Calu3 (cell line): Measurements from ENCODE around the gene RPL3. TPM values are rescaled to one million over a fixed set of nuclear protein-coding genes. Genes with fewer than 3 reads are reported as not detected.
A peak's percentile ranks its signal among the peaks of the same experiment; 100 is the strongest.

Source experiments
- BruUV-seq: library from RNA; stranded (reverse); fragments of 400-500 nt; replicated peaks from 2 replicates; lab custom pipeline; 2021; lab: Mats Ljungman, UMichigan
- CTCF ChIA-PET: fragments of 300-600 bp; sonication (Branson Sonifier 250); formaldehyde crosslinking; loops from one replicate; lab custom pipeline; 2022; ENCODE audit warnings: antibody characterized with exemption; lab: Charles Lee
- DNase-seq: peaks from one replicate; pipeline ENCODE4 v3.0.0; 2022
- H3K27ac Mint-ChIP-seq: one replicate; pipeline ENCODE4 v1.8.0; 2022; ENCODE audit warnings: mixed read lengths; ENCODE audit not compliant: unreplicated experiment
- H3K27me3 Mint-ChIP-seq: one replicate; pipeline ENCODE4 v1.8.0; 2022; ENCODE audit warnings: mixed read lengths; ENCODE audit not compliant: unreplicated experiment
- H3K36me3 Mint-ChIP-seq: one replicate; pipeline ENCODE4 v1.8.0; 2022; ENCODE audit warnings: mild to moderate bottlenecking, moderate library complexity, mixed read lengths; ENCODE audit not compliant: insufficient read depth, unreplicated experiment
- H3K4me1 Mint-ChIP-seq: one replicate; pipeline ENCODE4 v1.8.0; 2022; ENCODE audit warnings: mild to moderate bottlenecking, low read depth, mixed read lengths; ENCODE audit not compliant: unreplicated experiment
- H3K4me3 Mint-ChIP-seq: one replicate; pipeline ENCODE4 v1.8.0; 2022; ENCODE audit warnings: mild to moderate bottlenecking, low read depth, moderate library complexity, mixed read lengths; ENCODE audit not compliant: unreplicated experiment
- H3K9me3 Mint-ChIP-seq: one replicate; pipeline ENCODE4 v1.8.0; 2022; ENCODE audit warnings: low read depth, mixed read lengths; ENCODE audit not compliant: unreplicated experiment
- CTCF ChIP-seq: fragments of 200-600 bp; IDR thresholded peaks from one replicate; pipeline ENCODE4 v1.8.0; 2022; ENCODE audit warnings: antibody characterized with exemption; ENCODE audit not compliant: unreplicated experiment
- intact Hi-C: fragments of 100-400 bp; cut with micrococcal nuclease; formaldehyde crosslinking; loops from one replicate; pipeline ENCODE4 v1.10.0; 2022; ENCODE audit not compliant: unreplicated experiment
- total RNA-seq: library from RNA; stranded (reverse); gene quantifications from 2 replicates; pipeline ENCODE4 v1.2.3, GENCODE V29; 2022

The RPL3 gene
- total RNA-seq, 1 experiment from 2014 or later = 1,058 TPM

GRCh38 chr22:39302431-39302960, 16.9 kb downstream of the RPL3 start:
- CTCF ChIA-PET = interaction anchor here (0.6 kb wide), 1 partner anchor 96 kb away, joined by 6 read pairs; no protein-coding TSS in a partner anchor
- no TSS peak for BruUV-seq
- H3K4me1 Mint-ChIP-seq = peaks cover 48% of the 10 kb centered on the region
- H3K4me3 Mint-ChIP-seq = no peak overlapping the region
- TF ChIP-seq CTCF = no peak
- H3K36me3 Mint-ChIP-seq = peaks cover 11% of the 10 kb centered on the region
- H3K9me3 Mint-ChIP-seq = no peaks in the 10 kb centered on the region
- H3K27ac Mint-ChIP-seq = no peak overlapping the region
- no peak for DNase-seq
- H3K27me3 Mint-ChIP-seq = no peaks in the 10 kb centered on the region
- intact Hi-C loops = no loop called here

- BruUV-seq = no TSS peak
- no peak overlapping the region for H3K27ac Mint-ChIP-seq
- H3K4me1 Mint-ChIP-seq = peaks cover 53% of the 10 kb centered on the region
- peaks cover 8% of the 10 kb centered on the region for H3K36me3 Mint-ChIP-seq
- H3K9me3 Mint-ChIP-seq = no peaks in the 10 kb centered on the region
- TF ChIP-seq CTCF = no peak
- CTCF ChIA-PET = interaction anchor here (0.6 kb wide), 3 partner anchors 96 to 1440 kb away, joined by 3 to 6 read pairs (median 5); no protein-coding TSS in a partner anchor
- H3K4me3 Mint-ChIP-seq = no peak overlapping the region
- intact Hi-C loops = no loop called here
- DNase-seq = no peak
- H3K27me3 Mint-ChIP-seq = no peaks in the 10 kb centered on the region
Measured at GRCh38 chr22:39301926-39302325, 17.5 kb downstream of the RPL3 start.

- no peak overlapping the region for H3K27ac Mint-ChIP-seq
- no peak for DNase-seq
- no peaks in the 10 kb centered on the region for H3K27me3 Mint-ChIP-seq
- CTCF ChIA-PET = no interaction called here
- H3K9me3 Mint-ChIP-seq = no peaks in the 10 kb centered on the region
- intact Hi-C loops = no loop called here
- peaks cover under 1% of the 10 kb centered on the region for H3K36me3 Mint-ChIP-seq
- no peak overlapping the region for H3K4me3 Mint-ChIP-seq
- no TSS peak for BruUV-seq
- peaks cover 53% of the 10 kb centered on the region for H3K4me1 Mint-ChIP-seq
- no peak for TF ChIP-seq CTCF
Measured at GRCh38 chr22:39301108-39301507, 18.3 kb downstream of the RPL3 start.

- H3K27ac Mint-ChIP-seq = peak overlapping the region; percentile 16
- intact Hi-C loops = no loop called here
- no peak for TF ChIP-seq CTCF
- no peaks in the 10 kb centered on the region for H3K36me3 Mint-ChIP-seq
- no TSS peak for BruUV-seq
- no peaks in the 10 kb centered on the region for H3K9me3 Mint-ChIP-seq
- peaks cover 57% of the 10 kb centered on the region for H3K4me1 Mint-ChIP-seq
- CTCF ChIA-PET = interaction anchor here (0.6 kb wide), 1 partner anchor 1501 kb away, joined by 4 read pairs; no protein-coding TSS in a partner anchor
- no peaks in the 10 kb centered on the region for H3K27me3 Mint-ChIP-seq
- H3K4me3 Mint-ChIP-seq = peak overlapping the region; percentile 20
- DNase-seq = no peak
Measured at GRCh38 chr22:39300186-39300830, 19.1 kb downstream of the RPL3 start.
